H9 (cell line): ENCODE measurements around the gene PLOD1. TPM values are rescaled to one million over a fixed set of nuclear protein-coding genes. Genes with fewer than 3 reads are reported as not detected.

Source experiments
- DNase-seq: peaks from one replicate; pipeline ENCODE4 v3.0.0-alpha.2; 2017
- H2AFZ ChIP-seq: one replicate; pipeline ENCODE4 v1.6.1; 2013; ENCODE audit warnings: mild to moderate bottlenecking, low read length, control low read depth, moderate library complexity
- H2AK5ac ChIP-seq: 2 replicates; pipeline ENCODE4 v1.6.1; 2013; ENCODE audit warnings: low read length, control low read depth, mixed read lengths; ENCODE audit not compliant: insufficient read length
- H2BK120ac ChIP-seq: one replicate; pipeline ENCODE4 v1.6.1; 2013; ENCODE audit warnings: low read depth, mild to moderate bottlenecking, low read length, control low read depth, inconsistent platforms; ENCODE audit not compliant: poor library complexity, severe bottlenecking
- H2BK12ac ChIP-seq: 2 replicates; pipeline ENCODE4 v1.6.1; 2013; ENCODE audit warnings: low read length, control low read depth, mixed read lengths, low read depth; ENCODE audit not compliant: insufficient read length
- H2BK15ac ChIP-seq: 2 replicates; pipeline ENCODE4 v1.6.1; 2013; ENCODE audit warnings: low read depth, low read length, control low read depth
- H2BK20ac ChIP-seq: one replicate; pipeline ENCODE4 v1.6.1; 2013; ENCODE audit warnings: low read depth, mild to moderate bottlenecking, low read length, control low read depth, inconsistent platforms; ENCODE audit not compliant: poor library complexity, severe bottlenecking
- H2BK5ac ChIP-seq: 2 replicates; pipeline ENCODE4 v1.6.1; 2013; ENCODE audit warnings: low read length, control low read depth, mixed read lengths; ENCODE audit not compliant: insufficient read length
- H3K14ac ChIP-seq: 2 replicates; pipeline ENCODE4 v1.6.1; 2013; ENCODE audit warnings: low read length, control low read depth; ENCODE audit not compliant: insufficient read depth
- H3K18ac ChIP-seq: 2 replicates; pipeline ENCODE4 v1.6.1; 2013; ENCODE audit warnings: low read depth, mild to moderate bottlenecking, mixed read lengths, low read length, control low read depth; ENCODE audit not compliant: insufficient read length
- H3K23ac ChIP-seq: 2 replicates; pipeline ENCODE4 v1.6.1; 2013; ENCODE audit warnings: low read length, control low read depth, mixed read lengths, low read depth; ENCODE audit not compliant: insufficient read length
- H3K23me2 ChIP-seq: 2 replicates; pipeline ENCODE4 v1.6.1; 2013; ENCODE audit warnings: low read depth, mild to moderate bottlenecking, mixed read lengths, low read length, control low read depth; ENCODE audit not compliant: insufficient read length, poor library complexity, severe bottlenecking
- H3K27ac ChIP-seq: 2 replicates; pipeline ENCODE4 v1.5.1; 2013; ENCODE audit warnings: low read length, control low read depth, mixed read lengths, low read depth; ENCODE audit not compliant: insufficient read length
- H3K27me3 ChIP-seq: 2 replicates; pipeline ENCODE4 v1.6.1; 2013; ENCODE audit warnings: low read length, control low read depth, inconsistent platforms; ENCODE audit not compliant: insufficient read depth
- H3K4ac ChIP-seq: 2 replicates; pipeline ENCODE4 v1.6.1; 2013; ENCODE audit warnings: low read depth, mild to moderate bottlenecking, control low read depth, inconsistent platforms, low read length, moderate library complexity
- H3K4me1 ChIP-seq: 2 replicates; pipeline ENCODE4 v1.6.1; 2013; ENCODE audit warnings: low read length, control low read depth, inconsistent platforms; ENCODE audit not compliant: insufficient read depth
- H3K4me2 ChIP-seq: 2 replicates; pipeline ENCODE4 v1.6.1; 2013; ENCODE audit warnings: low read length, control low read depth, mixed read lengths; ENCODE audit not compliant: insufficient read length, insufficient read depth
- H3K56ac ChIP-seq: 2 replicates; pipeline ENCODE4 v1.6.1; 2013; ENCODE audit warnings: low read depth, mild to moderate bottlenecking, mixed read lengths, low read length, control low read depth; ENCODE audit not compliant: insufficient read length
- H3K79me1 ChIP-seq: 2 replicates; pipeline ENCODE4 v1.6.1; 2013; ENCODE audit warnings: low read depth, mild to moderate bottlenecking, moderate library complexity, low read length, control low read depth, inconsistent platforms; ENCODE audit not compliant: insufficient read depth, poor library complexity, severe bottlenecking
- H3K79me2 ChIP-seq: 2 replicates; pipeline ENCODE4 v1.6.1; 2013; ENCODE audit warnings: low read length, control low read depth, inconsistent platforms; ENCODE audit not compliant: insufficient read depth
- H3K9ac ChIP-seq: 2 replicates; pipeline ENCODE4 v1.6.1; 2013; ENCODE audit warnings: low read length, control low read depth, mixed read lengths; ENCODE audit not compliant: insufficient read length; ENCODE audit errors: extremely low read depth
- H3K9me3 ChIP-seq: one replicate; pipeline ENCODE4 v1.6.1; 2013; ENCODE audit warnings: low read depth, low read length, inconsistent platforms; ENCODE audit not compliant: control insufficient read depth
- H3T11ph ChIP-seq: one replicate; pipeline ENCODE4 v1.6.1; 2013; ENCODE audit warnings: mild to moderate bottlenecking, low read length, control low read depth, inconsistent platforms
- H4K20me1 ChIP-seq: one replicate; pipeline ENCODE4 v1.6.1; 2013; ENCODE audit not compliant: control insufficient read depth, insufficient read length, insufficient read depth
- H4K5ac ChIP-seq: 2 replicates; pipeline ENCODE4 v1.6.1; 2013; ENCODE audit warnings: low read depth, mild to moderate bottlenecking, mixed read lengths, low read length, control low read depth; ENCODE audit not compliant: insufficient read length
- H4K8ac ChIP-seq: replicated peaks from 2 replicates; pipeline ENCODE4 v1.6.1; 2013; ENCODE audit warnings: low read length, control low read depth, mixed read lengths, low read depth; ENCODE audit not compliant: insufficient read length
- H4K91ac ChIP-seq: 2 replicates; pipeline ENCODE4 v1.6.1; 2013; ENCODE audit warnings: low read depth, mild to moderate bottlenecking, moderate library complexity, mixed read lengths, low read length, control low read depth; ENCODE audit not compliant: insufficient read length
- H3K27ac Mint-ChIP-seq, 3 experiments: 2 replicates in 2 of 3; 3 replicates in 1 of 3; pipeline ENCODE4 v1.8.0; 2020 to 2021; ENCODE audit warnings: mixed read lengths in 3 of 3, mild to moderate bottlenecking in 1 of 3, moderate library complexity in 1 of 3
- H3K27me3 Mint-ChIP-seq: 2 replicates; pipeline ENCODE4 v1.8.0; 2021; ENCODE audit warnings: low read depth, mild to moderate bottlenecking, moderate library complexity, mixed read lengths
- H3K36me3 Mint-ChIP-seq, 3 experiments: 2 replicates in 2 of 3; 3 replicates in 1 of 3; pipeline ENCODE4 v1.8.0; 2020 to 2021; ENCODE audit warnings: low read depth in 3 of 3, mixed read lengths in 3 of 3; ENCODE audit not compliant: insufficient read depth in 1 of 3
- H3K4me1 Mint-ChIP-seq, 2 experiments: 2 replicates each; pipeline ENCODE4 v1.8.0; 2020; ENCODE audit warnings: mixed read lengths in 2 of 2
- H3K4me3 Mint-ChIP-seq, 2 experiments: 2 replicates in 1 of 2; 3 replicates in 1 of 2; pipeline ENCODE4 v1.8.0; 2020 to 2021; ENCODE audit warnings: mild to moderate bottlenecking in 2 of 2, mixed read lengths in 2 of 2, moderate library complexity in 1 of 2
- H3K9me3 Mint-ChIP-seq, 2 experiments: 2 replicates in 1 of 2; 3 replicates in 1 of 2; pipeline ENCODE4 v1.8.0; 2020; ENCODE audit warnings: mild to moderate bottlenecking in 2 of 2, mixed read lengths in 2 of 2, moderate library complexity in 1 of 2
- WGBS: extraction: QIAGEN DNeasy Blood & Tissue Kit; methylation state at CpG from one replicate; pipeline ENCODE4 v1.1.7; 2013; ENCODE audit warnings: missing lambda C conversion rate, low lambda C conversion rate, mixed read lengths; ENCODE audit not compliant: insufficient read length; ENCODE audit errors: extremely low coverage; 5-methylcytosine and 5-hydroxymethylcytosine counted together
- total RNA-seq: library from RNA; stranded (reverse); gene quantifications from 2 replicates; pipeline ENCODE4 v1.2.1, GENCODE V29; 2021
- TF ChIP-seq, protein P1 (sequence below): fragments of 200-600 bp; sonication (generic); conservative IDR thresholded peaks from 3 replicates; pipeline ENCODE4 v1.8.0; 2021; ENCODE audit warnings: antibody characterized with exemption, mild to moderate bottlenecking

PLOD1 gene
- total RNA-seq, 1 experiment from 2014 or later = 57.0 TPM

- Histone ChIP-seq H3K9me3 (no peaks in the 10 kb centered on the region), H3K27me3 (no peaks in the 10 kb centered on the region), H3K56ac (no peak overlapping the region), H4K5ac (no peak overlapping the region), H4K20me1 (no peaks in the 10 kb centered on the region), H3K23ac (no peak overlapping the region), H2BK12ac (no peak overlapping the region), H2AFZ (no peak overlapping the region), H3K4me2 (no peak overlapping the region), H2BK20ac (no peak overlapping the region), H2BK5ac (no peak overlapping the region), H3K18ac (no peak overlapping the region), H2BK15ac (no peak overlapping the region), H3K9ac (no peak overlapping the region), H4K8ac (no peak overlapping the region), H3K27ac (no peak overlapping the region), H3T11ph (no peak overlapping the region), H3K4ac (no peak overlapping the region), H3K14ac (no peak overlapping the region), H3K79me2 (no peaks in the 10 kb centered on the region), H2AK5ac (no peak overlapping the region), H2BK120ac (no peak overlapping the region), H3K23me2 (no peaks in the 10 kb centered on the region), H4K91ac (no peak overlapping the region), H3K79me1 (no peaks in the 10 kb centered on the region), H3K4me1 (no peaks in the 10 kb centered on the region)
- no peaks in the 10 kb centered on the region for H3K9me3 Mint-ChIP-seq
- H3K27ac Mint-ChIP-seq = no peak overlapping the region
- no peaks in the 10 kb centered on the region for H3K4me1 Mint-ChIP-seq
- TF ChIP-seq, protein P1, sequence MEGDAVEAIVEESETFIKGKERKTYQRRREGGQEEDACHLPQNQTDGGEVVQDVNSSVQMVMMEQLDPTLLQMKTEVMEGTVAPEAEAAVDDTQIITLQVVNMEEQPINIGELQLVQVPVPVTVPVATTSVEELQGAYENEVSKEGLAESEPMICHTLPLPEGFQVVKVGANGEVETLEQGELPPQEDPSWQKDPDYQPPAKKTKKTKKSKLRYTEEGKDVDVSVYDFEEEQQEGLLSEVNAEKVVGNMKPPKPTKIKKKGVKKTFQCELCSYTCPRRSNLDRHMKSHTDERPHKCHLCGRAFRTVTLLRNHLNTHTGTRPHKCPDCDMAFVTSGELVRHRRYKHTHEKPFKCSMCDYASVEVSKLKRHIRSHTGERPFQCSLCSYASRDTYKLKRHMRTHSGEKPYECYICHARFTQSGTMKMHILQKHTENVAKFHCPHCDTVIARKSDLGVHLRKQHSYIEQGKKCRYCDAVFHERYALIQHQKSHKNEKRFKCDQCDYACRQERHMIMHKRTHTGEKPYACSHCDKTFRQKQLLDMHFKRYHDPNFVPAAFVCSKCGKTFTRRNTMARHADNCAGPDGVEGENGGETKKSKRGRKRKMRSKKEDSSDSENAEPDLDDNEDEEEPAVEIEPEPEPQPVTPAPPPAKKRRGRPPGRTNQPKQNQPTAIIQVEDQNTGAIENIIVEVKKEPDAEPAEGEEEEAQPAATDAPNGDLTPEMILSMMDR = no peak
- H3K36me3 Mint-ChIP-seq = peaks cover 7 to 42% (median 25%) of the 10 kb centered on the region in 3 experiments; a peak in 6 of 7 replicates
- no peak overlapping the region for H3K4me3 Mint-ChIP-seq
- no CpG with 5 or more reads among the region's 12 CpGs for WGBS
- H3K27me3 Mint-ChIP-seq = no peaks in the 10 kb centered on the region
- DNase-seq = no peak
Measured at GRCh38 chr1:11964656-11965055, 30.1 kb downstream of the PLOD1 start.
